GM19468 (cell line): ENCODE measurements around the gene CMIP.
A peak's percentile ranks its signal among the peaks of the same experiment; 100 is the strongest.

ENCODE experiments used
- ATAC-seq: cut with Tn5 transposase; IDR thresholded peaks from one replicate; pipeline ENCODE4 v1.9.1; 2021; ENCODE audit warnings: mild to moderate bottlenecking, moderate library complexity, moderate number of reproducible peaks; ENCODE audit not compliant: unreplicated experiment; ENCODE audit errors: extremely low read depth

Gene CMIP

GRCh38 chr16:81641395-81642106 lies 196.9 kb downstream of the CMIP start:
- no peak for ATAC-seq

- ATAC-seq = no peak
Observed at GRCh38 chr16:81642107-81642436, 197.5 kb downstream of the CMIP start.

GRCh38 chr16:81642943-81643342 lies 198.3 kb downstream of the CMIP start:
- ATAC-seq = no peak

- ATAC-seq = no peak
Observed at GRCh38 chr16:81645266-81645694, 200.7 kb downstream of the CMIP start.

GRCh38 chr16:81645925-81646324 lies 201.3 kb downstream of the CMIP start:
- no peak for ATAC-seq

GRCh38 chr16:81646561-81646960 lies 202.0 kb downstream of the CMIP start:
- no peak for ATAC-seq

- no peak for ATAC-seq
Observed at GRCh38 chr16:81647527-81647926, 202.9 kb downstream of the CMIP start.

GRCh38 chr16:81649561-81650184 lies 205.1 kb downstream of the CMIP start:
- ATAC-seq = no peak

GRCh38 chr16:81650281-81650680 lies 205.7 kb downstream of the CMIP start:
- ATAC-seq = no peak

- ATAC-seq = no peak
Observed at GRCh38 chr16:81650982-81651562, 206.5 kb downstream of the CMIP start.

GRCh38 chr16:81651758-81652718 lies 207.4 kb downstream of the CMIP start:
- ATAC-seq = no peak

- ATAC-seq = peak; percentile 23
Observed at GRCh38 chr16:81652798-81653505, 208.3 kb downstream of the CMIP start.

GRCh38 chr16:81654346-81654745 lies 209.7 kb downstream of the CMIP start:
- ATAC-seq = no peak

- ATAC-seq = no peak
Observed at GRCh38 chr16:81655469-81656162, 211.0 kb downstream of the CMIP start.

- ATAC-seq = no peak
Observed at GRCh38 chr16:81657224-81657623, 212.6 kb downstream of the CMIP start.

- ATAC-seq = no peak
Observed at GRCh38 chr16:81657781-81658180, 213.2 kb downstream of the CMIP start.

- ATAC-seq = no peak
Observed at GRCh38 chr16:81658373-81658772, 213.8 kb downstream of the CMIP start.

GRCh38 chr16:81659249-81659648 lies 214.6 kb downstream of the CMIP start:
- ATAC-seq = no peak

- no peak for ATAC-seq
Observed at GRCh38 chr16:81661082-81661481, 216.5 kb downstream of the CMIP start.
